Kidney glomerular epithelial cell (primary cell): Measurements from ENCODE around the gene PLEK.
"Not testable (repeated sequence)": the region's sequence is repeated elsewhere in the genome, so short reads cannot be mapped to it uniquely, and the experiment has no call there.

Experiments used
- DNase-seq: peaks from one replicate; lab custom pipeline; 2025; lab: John Stamatoyannopoulos, UW

PLEK gene

GRCh38 chr2:68441994-68442322, 76.9 kb downstream of the PLEK start:
- no peak for DNase-seq

- not testable (repeated sequence) for DNase-seq
Measured at GRCh38 chr2:68446425-68446824, 81.3 kb downstream of the PLEK start.
